H1 (cell line): ENCODE measurements around the gene RABGAP1. TPM values are rescaled to one million over a fixed set of nuclear protein-coding genes. Genes with fewer than 3 reads are reported as not detected.

Experiments used
- CTCF ChIA-PET: fragments of 300-600 bp; sonication (Branson Sonifier 250); formaldehyde crosslinking; loops from one replicate; lab custom pipeline; 2021; ENCODE audit not compliant: partially characterized antibody; lab: Charles Lee
- POLR2A ChIA-PET: fragments of 300-600 bp; sonication (Branson Sonifier 250); formaldehyde crosslinking; loops from one replicate; lab custom pipeline; 2021; ENCODE audit warnings: inconsistent platforms; ENCODE audit not compliant: partially characterized antibody; lab: Charles Lee
- DNase-seq, 2 experiments: peaks; one replicate each; pipeline versions ENCODE4 v3.0.0 to v3.0.0-alpha.2; 2010 to 2022; ENCODE audit warnings: low spot score in 2 of 2, low read depth in 1 of 2, mixed read lengths in 1 of 2
- FAIRE-seq: peaks from 2 replicates; lab custom pipeline; 2011; peaks lifted over from hg19 to GRCh38; lab: Jason Lieb, UNC
- H2AFZ ChIP-seq: 2 replicates; pipeline ENCODE4 v1.8.1; 2012; ENCODE audit warnings: low read length, inconsistent platforms
- H2AK5ac ChIP-seq: 2 replicates; pipeline ENCODE4 v1.6.1; 2013; ENCODE audit warnings: low read depth, low read length
- H2BK120ac ChIP-seq: replicated peaks from 2 replicates; pipeline ENCODE3; 2013; ENCODE audit warnings: low read depth, low read length, inconsistent platforms
- H2BK12ac ChIP-seq: 2 replicates; pipeline ENCODE4 v1.6.1; 2013; ENCODE audit warnings: low read depth, low read length
- H2BK15ac ChIP-seq: 2 replicates; pipeline ENCODE4 v1.6.1; 2013; ENCODE audit warnings: low read length
- H2BK20ac ChIP-seq: 2 replicates; pipeline ENCODE4 v1.6.1; 2013; ENCODE audit warnings: low read length
- H2BK5ac ChIP-seq: 2 replicates; pipeline ENCODE4 v1.6.1; 2013; ENCODE audit warnings: low read depth, low read length
- H3K14ac ChIP-seq: 2 replicates; pipeline ENCODE4 v1.6.1; 2013; ENCODE audit warnings: inconsistent platforms; ENCODE audit not compliant: insufficient read length
- H3K18ac ChIP-seq: 2 replicates; pipeline ENCODE4 v1.6.1; 2013; ENCODE audit warnings: low read length; ENCODE audit errors: extremely low read depth
- H3K23ac ChIP-seq: 2 replicates; pipeline ENCODE4 v1.6.1; 2013; ENCODE audit warnings: inconsistent platforms; ENCODE audit not compliant: insufficient read length
- H3K23me2 ChIP-seq: 2 replicates; pipeline ENCODE4 v1.6.1; 2013; ENCODE audit warnings: low read depth, low read length
- H3K27ac ChIP-seq: 2 replicates; pipeline ENCODE4 v1.6.1; 2011; ENCODE audit warnings: low read depth, low read length, inconsistent platforms
- H3K27me3 ChIP-seq, 4 experiments: replicated peaks in 1 of 4; 1 replicate in 1 of 4; 2 replicates in 3 of 4; pipeline versions ENCODE4 v1.6.1 to v1.8.1; 2011 to 2013; ENCODE audit warnings: low read length in 3 of 4, mild to moderate bottlenecking in 3 of 4, inconsistent platforms in 2 of 4, mixed read lengths in 2 of 4, moderate library complexity in 1 of 4; ENCODE audit not compliant: control insufficient read depth in 3 of 4, insufficient read depth in 3 of 4; ENCODE audit errors: extremely low read depth in 1 of 4
- H3K36me3 ChIP-seq, 4 experiments: 2 replicates each; pipeline versions ENCODE4 v1.6.1 to v1.8.1; 2011 to 2013; ENCODE audit warnings: mild to moderate bottlenecking in 4 of 4, low read length in 3 of 4, moderate library complexity in 2 of 4, control low read depth in 1 of 4, inconsistent platforms in 1 of 4; ENCODE audit not compliant: insufficient read depth in 4 of 4, control insufficient read depth in 2 of 4
- H3K4ac ChIP-seq: replicated peaks from 2 replicates; pipeline ENCODE3; 2013; ENCODE audit warnings: low read length, low read depth, mixed read lengths, inconsistent platforms; ENCODE audit not compliant: insufficient read length
- H3K4me1 ChIP-seq, 4 experiments: replicated peaks in 1 of 4; 1 replicate in 1 of 4; 2 replicates in 3 of 4; pipeline versions ENCODE4 v1.6.1 to v1.8.1; 2011 to 2013; ENCODE audit warnings: low read length in 3 of 4, inconsistent platforms in 2 of 4, mixed read lengths in 1 of 4; ENCODE audit not compliant: insufficient read depth in 4 of 4, control insufficient read depth in 3 of 4
- H3K4me2 ChIP-seq, 2 experiments: 2 replicates each; pipeline versions ENCODE4 v1.6.1 to v1.8.1; 2011 to 2013; ENCODE audit warnings: low read depth in 2 of 2, low read length in 2 of 2, control low read depth in 1 of 2, inconsistent platforms in 1 of 2, mild to moderate bottlenecking in 1 of 2; ENCODE audit not compliant: insufficient read depth in 1 of 2
- H3K4me3 ChIP-seq, 4 experiments: fragments of 200-600, 300-600 bp in 1 of 4; sonication (generic), shearing (Covaris generic), sonication (Bioruptor Twin) in 1 of 4; 2 replicates each; pipeline versions ENCODE4 v1.5.1 to v1.8.1; 2011 to 2016; ENCODE audit warnings: low read length in 4 of 4, low read depth in 3 of 4, control low read depth in 2 of 4, inconsistent platforms in 2 of 4, mild to moderate bottlenecking in 2 of 4, mixed read lengths in 1 of 4, moderate library complexity in 1 of 4; ENCODE audit not compliant: insufficient read depth in 2 of 4; ENCODE audit errors: extremely low read depth in 1 of 4
- H3K56ac ChIP-seq: replicated peaks from 2 replicates; pipeline ENCODE3; 2013; ENCODE audit warnings: low read depth, mild to moderate bottlenecking, mixed read lengths, low read length, inconsistent platforms; ENCODE audit not compliant: insufficient read length
- H3K79me1 ChIP-seq: 2 replicates; pipeline ENCODE4 v1.6.1; 2013; ENCODE audit warnings: low read depth, low read length, control low read depth
- H3K79me2 ChIP-seq, 2 experiments: 2 replicates each; pipeline versions ENCODE4 v1.6.1 to v1.8.1; 2012 to 2013; ENCODE audit warnings: low read length in 2 of 2, mild to moderate bottlenecking in 2 of 2, inconsistent platforms in 1 of 2; ENCODE audit not compliant: insufficient read depth in 2 of 2, control insufficient read depth in 1 of 2
- H3K9ac ChIP-seq, 4 experiments: replicated peaks in 1 of 4; 1 replicate in 1 of 4; 2 replicates in 3 of 4; pipeline versions ENCODE4 v1.6.1 to v1.8.1; 2011 to 2013; ENCODE audit warnings: low read depth in 3 of 4, low read length in 3 of 4, control low read depth in 2 of 4, mild to moderate bottlenecking in 2 of 4, moderate library complexity in 2 of 4, inconsistent platforms in 1 of 4; ENCODE audit errors: extremely low read depth in 1 of 4
- H3K9me3 ChIP-seq, 2 experiments: 2 replicates each; pipeline versions ENCODE4 v1.6.1 to v1.8.1; 2012 to 2013; ENCODE audit warnings: mild to moderate bottlenecking in 2 of 2, moderate library complexity in 2 of 2, control low read depth in 1 of 2, inconsistent platforms in 1 of 2, low read depth in 1 of 2, low read length in 1 of 2, mixed read lengths in 1 of 2; ENCODE audit not compliant: insufficient read depth in 2 of 2
- H4K20me1 ChIP-seq, 2 experiments: replicated peaks in 1 of 2; 2 replicates each; pipeline versions ENCODE3 to v1.8.1; 2011 to 2013; ENCODE audit warnings: inconsistent platforms in 2 of 2, low read length in 2 of 2, mild to moderate bottlenecking in 1 of 2; ENCODE audit not compliant: insufficient read depth in 2 of 2, control insufficient read depth in 1 of 2
- H4K5ac ChIP-seq: 2 replicates; pipeline ENCODE4 v1.6.1; 2013; ENCODE audit warnings: low read length, low read depth, mixed read lengths, inconsistent platforms; ENCODE audit not compliant: insufficient read length
- H4K8ac ChIP-seq: 2 replicates; pipeline ENCODE4 v1.8.0; 2013; ENCODE audit warnings: mild to moderate bottlenecking, moderate library complexity, low read length, inconsistent platforms; ENCODE audit not compliant: insufficient read depth; ENCODE audit errors: extremely low read depth
- H4K91ac ChIP-seq: replicated peaks from 2 replicates; pipeline ENCODE3; 2013; ENCODE audit warnings: low read length, mixed read lengths, inconsistent platforms; ENCODE audit not compliant: insufficient read length
- CHD2 ChIP-seq: IDR thresholded peaks from 2 replicates; pipeline ENCODE4 v1.6.1; 2012; ENCODE audit warnings: low read length, improper control_type of control experiment
- EGR1 ChIP-seq: IDR thresholded peaks from 2 replicates; pipeline ENCODE4 v1.6.1; 2011; ENCODE audit warnings: low read depth, low read length, borderline replicate concordance
- KDM5A ChIP-seq: fragments of 200-600 bp; IDR thresholded peaks from 2 replicates; pipeline ENCODE4 v1.7.1; 2012; ENCODE audit warnings: mild to moderate bottlenecking, low read length, inconsistent platforms, mixed read lengths
- RBBP5 ChIP-seq: IDR thresholded peaks from 2 replicates; pipeline ENCODE4 v1.7.1; 2012; ENCODE audit warnings: low read depth, mild to moderate bottlenecking, inconsistent platforms, low read length, moderate library complexity, borderline replicate concordance
- TCF12 ChIP-seq: IDR thresholded peaks from 2 replicates; pipeline ENCODE4 v1.6.1; 2011; ENCODE audit warnings: low read depth, mild to moderate bottlenecking, low read length
- TEAD4 ChIP-seq: IDR thresholded peaks from 2 replicates; pipeline ENCODE4 v1.6.1; 2012; ENCODE audit warnings: low read depth, low read length, inconsistent platforms, mixed read lengths
- USF2 ChIP-seq: IDR thresholded peaks from 2 replicates; pipeline ENCODE4 v1.6.1; 2011; ENCODE audit warnings: low read length, improper control_type of control experiment
- WGBS, 2 experiments: shearing (Covaris generic) in 1 of 2; methylation state at CpG; one replicate each; pipeline versions ENCODE4 v1.1.6 to v1.1.7; 2013 to 2015; ENCODE audit warnings: low lambda C conversion rate in 2 of 2, mixed read lengths in 2 of 2, inconsistent platforms in 1 of 2, low coverage in 1 of 2, missing lambda C conversion rate in 1 of 2; ENCODE audit not compliant: insufficient replicate concordance in 2 of 2, insufficient coverage in 1 of 2, insufficient read length in 1 of 2; ENCODE audit errors: extremely low coverage in 1 of 2, missing lambda C conversion rate in 1 of 2; 5-methylcytosine and 5-hydroxymethylcytosine counted together
- polyA plus RNA-seq, 7 experiments: library from polyadenylated mRNA; depleted of rRNA in 3 of 7; stranded (reverse) in 5 of 7; unstranded in 2 of 7; fragments of >200 nt in 5 of 7; fragments of 200-250 nt in 2 of 7; gene quantifications; 1 replicate in 5 of 7; 2 replicates in 1 of 7; 4 replicates in 1 of 7; pipeline versions ENCODE4 v1.2.1 to v1.2.3, GENCODE V29; 2011 to 2013; ENCODE audit warnings: missing spikeins in 2 of 7, mixed read lengths in 2 of 7
- total RNA-seq: library from RNA; stranded (reverse); fragmentation: NEBNext Ultra II Directional; extraction: Animal tissue kit (Norgen Biotek cat#: 25700); gene quantifications from 2 replicates; pipeline ENCODE4 v1.2.1, GENCODE V29; 2021

The RABGAP1 gene
- total and polyA plus RNA-seq, 2 of the 8 experiments (the other 6 are each of a cell fraction or from before 2014, with no cell fraction given): 15.7 to 38.3 TPM

GRCh38 chr9:123062351-123063176 lies 121.7 kb downstream of the RABGAP1 start:
- H4K8ac ChIP-seq: no peak overlapping the region
- H3K79me2 ChIP-seq: no peaks in the 10 kb centered on the region
- H2AFZ ChIP-seq: no peak overlapping the region
- H3K4me3 ChIP-seq: no peak overlapping the region
- no peak overlapping the region for H3K9ac ChIP-seq
- no peak overlapping the region for H4K5ac ChIP-seq
- no peak overlapping the region for H3K18ac ChIP-seq
- no peaks in the 10 kb centered on the region for H4K20me1 ChIP-seq
- peaks cover 0 to 2% (median 0%) of the 10 kb centered on the region in 4 experiments; a peak in 1 of 7 replicates for H3K4me1 ChIP-seq
- H3K4me2 ChIP-seq: no peak overlapping the region
- H4K91ac ChIP-seq: no peak overlapping the region
- H3K79me1 ChIP-seq: no peaks in the 10 kb centered on the region
- DNase-seq (no peak), FAIRE-seq (no peak)
- H3K14ac ChIP-seq: no peak overlapping the region
- no peak overlapping the region for H2AK5ac ChIP-seq
- H3K56ac ChIP-seq: no peak overlapping the region
- peaks cover 8 to 24% (median 19%) of the 10 kb centered on the region in 4 experiments; a peak in 7 of 8 replicates for H3K36me3 ChIP-seq
- H3K23me2 ChIP-seq: no peaks in the 10 kb centered on the region
- no peak overlapping the region for H3K23ac ChIP-seq
- WGBS, 2 experiments: 86% methylated on average over 7 of the region's 7 CpGs; no CpG with 5 or more reads in 1 of the 2 experiments
- POLR2A ChIA-PET: interaction anchor here (1.0 to 1.7 kb wide), 3 partner anchors 9 to 14 kb away, joined by 3 to 6 read pairs (median 6); no protein-coding TSS in a partner anchor
- CTCF ChIA-PET: interaction anchor here (1.0 to 2.1 kb wide), 3 partner anchors 9 to 29 kb away, joined by 3 to 6 read pairs (median 3); no protein-coding TSS in a partner anchor
- H3K27ac ChIP-seq: no peak overlapping the region
- H2BK15ac ChIP-seq: no peak overlapping the region
- H2BK20ac ChIP-seq: no peak overlapping the region
- no peak overlapping the region for H2BK12ac ChIP-seq
- no peaks in the 10 kb centered on the region; a peak in 1 of 4 replicates for H3K9me3 ChIP-seq
- H2BK120ac ChIP-seq: no peak overlapping the region
- H2BK5ac ChIP-seq: no peak overlapping the region
- H3K4ac ChIP-seq: no peak overlapping the region
- H3K27me3 ChIP-seq: no peaks in the 10 kb centered on the region
- no peak for TF ChIP-seq TCF12
- TF ChIP-seq RBBP5: no peak
- TF ChIP-seq USF2: no peak
- TF ChIP-seq EGR1: no peak
- TF ChIP-seq KDM5A: no peak
- TF ChIP-seq TEAD4: no peak
- no peak for TF ChIP-seq CHD2
